Measurements from ENCODE around the gene CYTH1. TPM values are rescaled to one million over a fixed set of nuclear protein-coding genes. Genes with fewer than 3 reads are reported as not detected.

Gene CYTH1
- total and polyA plus RNA-seq, 4 donors, result 15.4 to 32.1 (median 20.6) TPM

GRCh38 chr17:78693346-78694083, 88.6 kb downstream of the CYTH1 start:
- no peak overlapping the region for H3K9ac ChIP-seq (ENCODE audit: low read depth in 1 of 2, low read length in 2 of 2)
- WGBS, result 96% methylated on average over 8 of the region's 8 CpGs
- no peaks in the 10 kb centered on the region for H3K9me3 ChIP-seq (ENCODE audit: control insufficient read depth in 4 of 4, low read length in 3 of 4)
- DNase-seq (ENCODE audit: low spot score), result no peak
- no peak overlapping the region for H3K4me3 ChIP-seq (ENCODE audit: low read depth in 1 of 3, low read length in 3 of 3)
- H3K36me3 ChIP-seq (ENCODE audit: control insufficient read depth in 4 of 4, insufficient read depth in 3 of 4, low read depth in 1 of 4, low read length in 3 of 4), result peaks cover 6 to 72% (median 44%) of the 10 kb centered on the region in 4 donors
- H3K27ac ChIP-seq (ENCODE audit: low read depth in 1 of 2, low read length in 2 of 2), result no peak overlapping the region
- H3K4me1 ChIP-seq (ENCODE audit: control insufficient read depth in 4 of 4, insufficient read depth in 4 of 4, low read length in 3 of 4), result no peaks in the 10 kb centered on the region
- H3K27me3 ChIP-seq (ENCODE audit: control insufficient read depth in 4 of 4, insufficient read depth in 4 of 4, low read length in 3 of 4), result no peaks in the 10 kb centered on the region
- no peak for TF ChIP-seq EGR1 (IDR thresholded peaks at IDR 0.05; ENCODE audit: low read depth in 2 of 2)
- no peak for TF ChIP-seq GABPA (IDR thresholded peaks at IDR 0.05 in 1 of 2, conservative IDR thresholded peaks at IDR 0.05 in 1 of 2)
- no peak for TF ChIP-seq YY1 (IDR thresholded peaks at IDR 0.05)
- no peak for TF ChIP-seq SP1 (IDR thresholded peaks at IDR 0.05)
- TF ChIP-seq, protein P1, sequence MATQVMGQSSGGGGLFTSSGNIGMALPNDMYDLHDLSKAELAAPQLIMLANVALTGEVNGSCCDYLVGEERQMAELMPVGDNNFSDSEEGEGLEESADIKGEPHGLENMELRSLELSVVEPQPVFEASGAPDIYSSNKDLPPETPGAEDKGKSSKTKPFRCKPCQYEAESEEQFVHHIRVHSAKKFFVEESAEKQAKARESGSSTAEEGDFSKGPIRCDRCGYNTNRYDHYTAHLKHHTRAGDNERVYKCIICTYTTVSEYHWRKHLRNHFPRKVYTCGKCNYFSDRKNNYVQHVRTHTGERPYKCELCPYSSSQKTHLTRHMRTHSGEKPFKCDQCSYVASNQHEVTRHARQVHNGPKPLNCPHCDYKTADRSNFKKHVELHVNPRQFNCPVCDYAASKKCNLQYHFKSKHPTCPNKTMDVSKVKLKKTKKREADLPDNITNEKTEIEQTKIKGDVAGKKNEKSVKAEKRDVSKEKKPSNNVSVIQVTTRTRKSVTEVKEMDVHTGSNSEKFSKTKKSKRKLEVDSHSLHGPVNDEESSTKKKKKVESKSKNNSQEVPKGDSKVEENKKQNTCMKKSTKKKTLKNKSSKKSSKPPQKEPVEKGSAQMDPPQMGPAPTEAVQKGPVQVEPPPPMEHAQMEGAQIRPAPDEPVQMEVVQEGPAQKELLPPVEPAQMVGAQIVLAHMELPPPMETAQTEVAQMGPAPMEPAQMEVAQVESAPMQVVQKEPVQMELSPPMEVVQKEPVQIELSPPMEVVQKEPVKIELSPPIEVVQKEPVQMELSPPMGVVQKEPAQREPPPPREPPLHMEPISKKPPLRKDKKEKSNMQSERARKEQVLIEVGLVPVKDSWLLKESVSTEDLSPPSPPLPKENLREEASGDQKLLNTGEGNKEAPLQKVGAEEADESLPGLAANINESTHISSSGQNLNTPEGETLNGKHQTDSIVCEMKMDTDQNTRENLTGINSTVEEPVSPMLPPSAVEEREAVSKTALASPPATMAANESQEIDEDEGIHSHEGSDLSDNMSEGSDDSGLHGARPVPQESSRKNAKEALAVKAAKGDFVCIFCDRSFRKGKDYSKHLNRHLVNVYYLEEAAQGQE (IDR thresholded peaks at IDR 0.05), result no peak
- no peak for TF ChIP-seq FOXA2 (IDR thresholded peaks at IDR 0.05)
- no peak for TF ChIP-seq HNF4A (conservative IDR thresholded peaks at IDR 0.05)
- TF ChIP-seq, protein P2, sequence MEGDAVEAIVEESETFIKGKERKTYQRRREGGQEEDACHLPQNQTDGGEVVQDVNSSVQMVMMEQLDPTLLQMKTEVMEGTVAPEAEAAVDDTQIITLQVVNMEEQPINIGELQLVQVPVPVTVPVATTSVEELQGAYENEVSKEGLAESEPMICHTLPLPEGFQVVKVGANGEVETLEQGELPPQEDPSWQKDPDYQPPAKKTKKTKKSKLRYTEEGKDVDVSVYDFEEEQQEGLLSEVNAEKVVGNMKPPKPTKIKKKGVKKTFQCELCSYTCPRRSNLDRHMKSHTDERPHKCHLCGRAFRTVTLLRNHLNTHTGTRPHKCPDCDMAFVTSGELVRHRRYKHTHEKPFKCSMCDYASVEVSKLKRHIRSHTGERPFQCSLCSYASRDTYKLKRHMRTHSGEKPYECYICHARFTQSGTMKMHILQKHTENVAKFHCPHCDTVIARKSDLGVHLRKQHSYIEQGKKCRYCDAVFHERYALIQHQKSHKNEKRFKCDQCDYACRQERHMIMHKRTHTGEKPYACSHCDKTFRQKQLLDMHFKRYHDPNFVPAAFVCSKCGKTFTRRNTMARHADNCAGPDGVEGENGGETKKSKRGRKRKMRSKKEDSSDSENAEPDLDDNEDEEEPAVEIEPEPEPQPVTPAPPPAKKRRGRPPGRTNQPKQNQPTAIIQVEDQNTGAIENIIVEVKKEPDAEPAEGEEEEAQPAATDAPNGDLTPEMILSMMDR (IDR thresholded peaks at IDR 0.05; ENCODE audit: low read depth, low read length, missing input control), result no peak
- TF ChIP-seq FOXA1 (IDR thresholded peaks at IDR 0.05), result no peak
- TF ChIP-seq, protein P3, sequence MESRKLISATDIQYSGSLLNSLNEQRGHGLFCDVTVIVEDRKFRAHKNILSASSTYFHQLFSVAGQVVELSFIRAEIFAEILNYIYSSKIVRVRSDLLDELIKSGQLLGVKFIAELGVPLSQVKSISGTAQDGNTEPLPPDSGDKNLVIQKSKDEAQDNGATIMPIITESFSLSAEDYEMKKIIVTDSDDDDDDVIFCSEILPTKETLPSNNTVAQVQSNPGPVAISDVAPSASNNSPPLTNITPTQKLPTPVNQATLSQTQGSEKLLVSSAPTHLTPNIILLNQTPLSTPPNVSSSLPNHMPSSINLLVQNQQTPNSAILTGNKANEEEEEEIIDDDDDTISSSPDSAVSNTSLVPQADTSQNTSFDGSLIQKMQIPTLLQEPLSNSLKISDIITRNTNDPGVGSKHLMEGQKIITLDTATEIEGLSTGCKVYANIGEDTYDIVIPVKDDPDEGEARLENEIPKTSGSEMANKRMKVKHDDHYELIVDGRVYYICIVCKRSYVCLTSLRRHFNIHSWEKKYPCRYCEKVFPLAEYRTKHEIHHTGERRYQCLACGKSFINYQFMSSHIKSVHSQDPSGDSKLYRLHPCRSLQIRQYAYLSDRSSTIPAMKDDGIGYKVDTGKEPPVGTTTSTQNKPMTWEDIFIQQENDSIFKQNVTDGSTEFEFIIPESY (IDR thresholded peaks at IDR 0.05), result no peak
- TF ChIP-seq MAX (IDR thresholded peaks at IDR 0.05), result no peak
- TF ChIP-seq HNF4G (IDR thresholded peaks at IDR 0.05), result no peak
- TF ChIP-seq TAF1 (conservative IDR thresholded peaks at IDR 0.05), result no peak
- no peak for TF ChIP-seq NR2F2 (IDR thresholded peaks at IDR 0.05)
- TF ChIP-seq ATF3 (IDR thresholded peaks at IDR 0.05), result no peak
- TF ChIP-seq JUND (IDR thresholded peaks at IDR 0.05), result no peak
- TF ChIP-seq RXRA (IDR thresholded peaks at IDR 0.05), result no peak
